Measurements from ENCODE around the gene KRTAP21-2.

The KRTAP21-2 gene

DNA sequence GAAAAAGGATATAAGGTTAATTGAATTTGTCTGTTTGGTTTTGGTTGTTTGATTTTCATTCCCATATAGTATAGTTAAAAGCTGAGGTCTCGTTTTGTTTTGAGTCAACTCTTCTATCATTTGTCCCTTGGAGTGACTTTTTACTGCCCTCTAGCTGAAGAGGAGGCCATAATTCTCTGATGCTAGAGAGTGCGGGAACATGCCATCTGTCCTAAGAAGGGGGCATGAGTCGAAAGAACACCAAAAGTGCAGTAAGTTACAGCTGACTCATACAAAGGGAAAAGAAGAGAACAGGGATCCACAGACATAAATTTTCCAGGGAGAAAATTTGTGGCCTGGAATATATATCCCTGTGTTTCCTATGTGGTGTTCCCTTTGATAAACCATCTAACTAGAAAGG lies 32.6 kb downstream of the KRTAP21-2 start:
- no peak overlapping the region for H3K4me3 ChIP-seq (ENCODE audit: low read depth, low read length)
- TF ChIP-seq, protein P1, sequence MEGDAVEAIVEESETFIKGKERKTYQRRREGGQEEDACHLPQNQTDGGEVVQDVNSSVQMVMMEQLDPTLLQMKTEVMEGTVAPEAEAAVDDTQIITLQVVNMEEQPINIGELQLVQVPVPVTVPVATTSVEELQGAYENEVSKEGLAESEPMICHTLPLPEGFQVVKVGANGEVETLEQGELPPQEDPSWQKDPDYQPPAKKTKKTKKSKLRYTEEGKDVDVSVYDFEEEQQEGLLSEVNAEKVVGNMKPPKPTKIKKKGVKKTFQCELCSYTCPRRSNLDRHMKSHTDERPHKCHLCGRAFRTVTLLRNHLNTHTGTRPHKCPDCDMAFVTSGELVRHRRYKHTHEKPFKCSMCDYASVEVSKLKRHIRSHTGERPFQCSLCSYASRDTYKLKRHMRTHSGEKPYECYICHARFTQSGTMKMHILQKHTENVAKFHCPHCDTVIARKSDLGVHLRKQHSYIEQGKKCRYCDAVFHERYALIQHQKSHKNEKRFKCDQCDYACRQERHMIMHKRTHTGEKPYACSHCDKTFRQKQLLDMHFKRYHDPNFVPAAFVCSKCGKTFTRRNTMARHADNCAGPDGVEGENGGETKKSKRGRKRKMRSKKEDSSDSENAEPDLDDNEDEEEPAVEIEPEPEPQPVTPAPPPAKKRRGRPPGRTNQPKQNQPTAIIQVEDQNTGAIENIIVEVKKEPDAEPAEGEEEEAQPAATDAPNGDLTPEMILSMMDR (IDR thresholded peaks at IDR 0.05; ENCODE audit: borderline replicate concordance, insufficient read depth, low read depth, low read length): no peak

DNA sequence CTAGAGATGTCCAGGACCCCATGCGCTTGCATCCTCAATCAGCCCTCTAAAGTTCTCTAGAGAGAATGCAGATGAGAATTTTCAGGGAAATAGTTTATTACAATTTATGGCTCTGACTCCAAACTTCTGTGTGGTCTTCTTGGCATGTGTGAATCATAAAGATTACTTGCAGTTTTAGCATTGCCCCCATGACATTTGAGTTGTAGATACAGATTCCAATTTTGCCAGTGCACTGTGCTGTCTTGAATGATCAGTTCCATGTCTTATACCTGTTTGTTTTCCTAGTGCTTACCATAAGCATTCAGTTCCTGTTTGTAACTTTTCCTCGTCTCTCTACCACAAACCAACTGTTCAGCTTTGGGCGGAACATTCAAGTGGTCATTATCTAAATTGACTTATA lies 33.3 kb downstream of the KRTAP21-2 start:
- no peak overlapping the region for H3K4me3 ChIP-seq (ENCODE audit: low read depth, low read length)
- TF ChIP-seq, protein P1 (IDR thresholded peaks at IDR 0.05; ENCODE audit: borderline replicate concordance, insufficient read depth, low read depth, low read length): no peak

DNA sequence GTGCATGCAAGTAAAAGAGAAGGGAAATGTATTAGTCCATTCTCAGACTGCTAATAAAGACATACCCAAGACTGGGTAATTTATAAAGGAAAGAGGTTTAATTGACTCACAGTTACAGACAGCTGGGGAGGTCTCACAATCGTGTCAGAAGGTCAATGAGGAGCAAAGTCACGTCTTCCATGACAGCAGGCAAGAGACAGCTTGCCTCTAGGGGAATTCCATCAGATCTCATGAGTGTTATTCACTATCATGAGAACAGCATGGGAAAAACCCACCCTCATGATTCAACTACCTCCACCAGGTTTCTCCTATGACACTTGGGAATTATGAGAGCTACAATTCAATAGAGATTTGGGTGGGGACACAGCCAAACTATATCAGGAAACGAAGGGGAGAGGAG lies 36.6 kb downstream of the KRTAP21-2 start:
- H3K4me3 ChIP-seq (ENCODE audit: low read depth, low read length): no peak overlapping the region
- TF ChIP-seq, protein P1 (IDR thresholded peaks at IDR 0.05; ENCODE audit: borderline replicate concordance, insufficient read depth, low read depth, low read length): no peak

DNA sequence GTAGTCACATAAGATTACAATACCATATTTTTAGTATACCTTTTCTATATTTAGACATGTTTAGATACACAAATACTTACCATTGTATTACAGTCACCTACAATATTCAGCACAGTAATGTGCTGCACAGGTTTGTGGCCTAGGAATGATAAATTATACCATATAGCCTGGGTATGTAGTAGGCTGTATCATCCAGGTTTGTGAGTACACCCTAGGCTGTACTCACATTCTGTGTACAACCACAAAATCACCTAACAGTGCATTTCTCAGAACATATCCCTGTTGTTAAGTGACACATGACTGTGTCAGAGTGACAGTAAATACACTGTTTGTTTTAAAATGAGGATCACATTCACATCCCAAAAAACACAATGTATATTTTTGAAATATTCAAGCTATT lies 39.6 kb downstream of the KRTAP21-2 start:
- no peak overlapping the region for H3K4me3 ChIP-seq (ENCODE audit: low read depth, low read length)
- TF ChIP-seq, protein P1 (IDR thresholded peaks at IDR 0.05; ENCODE audit: borderline replicate concordance, insufficient read depth, low read depth, low read length): no peak

All from GM12875 (cell line).